Upper lobe of left lung (tissue), 4 donors: ENCODE measurements around the gene SEPTIN2.
"Not testable (repeated sequence)": the region's sequence is repeated elsewhere in the genome, so short reads cannot be mapped to it uniquely, and the experiment has no call there.

ENCODE experiments used
- CTCF ChIP-seq, 6 experiments: fragments of 450-650 bp in 4 of 6; fragments of 200-600 bp in 2 of 6; sonication (generic) in 2 of 6; IDR thresholded peaks; one replicate each; pipeline ENCODE4 v1.5.1; 2016 to 2019; ENCODE audit warnings: antibody characterized with exemption in 6 of 6
- EP300 ChIP-seq, 4 donors: sonication (generic); formaldehyde crosslinking; IDR thresholded peaks; one replicate each; pipeline ENCODE4 v1.5.1; 2017; ENCODE audit warnings: antibody characterized with exemption in 4 of 4, control low read depth in 2 of 4
- POLR2A ChIP-seq, 4 donors: fragments of 450-650 bp; IDR thresholded peaks; one replicate each; pipeline ENCODE4 v1.5.1; 2016 to 2017; ENCODE audit warnings: antibody characterized with exemption in 4 of 4, mild to moderate bottlenecking in 2 of 4

- TF ChIP-seq POLR2A, CTCF, EP300 (IDR thresholded peaks at IDR 0.05): not testable (repeated sequence)
Measured at GRCh38 chr2:241278306-241278705, 37.4 kb upstream of the SEPTIN2 start.
